HG03108 (cell line): ENCODE measurements around the gene P2RX1.
"Not testable (repeated sequence)": the region's sequence is repeated elsewhere in the genome, so short reads cannot be mapped to it uniquely, and the experiment has no call there.

Experiments used
- ATAC-seq: cut with Tn5 transposase; IDR thresholded peaks from one replicate; pipeline ENCODE4 v1.9.1; 2021; ENCODE audit warnings: moderate library complexity; ENCODE audit not compliant: unreplicated experiment

The P2RX1 gene

DNA sequence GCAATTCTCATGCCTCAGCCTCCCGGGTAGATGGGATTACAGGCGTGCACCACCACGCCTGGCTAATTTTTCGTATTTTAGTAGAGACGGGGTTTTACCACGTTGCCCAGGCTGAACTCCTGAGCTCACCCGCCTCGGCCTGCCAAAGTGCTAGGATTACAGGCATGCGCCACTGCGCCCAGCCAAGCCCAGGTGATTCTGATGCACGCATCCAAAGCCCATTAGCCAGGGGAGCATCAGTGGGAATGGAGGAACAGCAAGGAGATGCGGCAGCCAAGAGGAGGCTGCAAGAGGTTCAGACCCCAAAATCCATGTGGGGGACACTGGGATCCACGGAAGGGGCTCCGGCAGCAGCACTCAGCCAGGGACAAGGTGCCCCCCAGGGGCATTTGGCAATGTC, 35.9 kb upstream of the P2RX1 start:
- ATAC-seq: no peak

DNA sequence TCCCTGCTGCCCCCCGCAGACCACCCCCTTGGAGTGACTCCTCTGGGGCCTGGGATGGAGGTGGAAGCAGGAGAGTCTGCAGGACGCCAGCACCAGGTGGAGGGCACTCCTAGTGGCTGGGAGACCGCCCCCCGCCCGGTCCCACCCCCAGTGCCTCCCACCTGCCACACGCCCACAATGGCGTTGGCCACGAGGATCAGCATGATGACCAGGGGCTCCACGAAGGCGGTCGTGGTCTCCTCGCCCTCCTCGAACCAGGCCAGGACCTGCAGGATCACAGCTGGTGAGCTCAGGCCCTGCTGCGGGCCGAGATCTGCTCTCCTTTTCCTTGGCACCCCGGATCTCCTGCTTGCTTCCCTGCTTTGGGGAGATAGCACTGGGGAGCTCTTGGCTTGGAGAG, 35.2 kb upstream of the P2RX1 start:
- ATAC-seq: no peak

DNA sequence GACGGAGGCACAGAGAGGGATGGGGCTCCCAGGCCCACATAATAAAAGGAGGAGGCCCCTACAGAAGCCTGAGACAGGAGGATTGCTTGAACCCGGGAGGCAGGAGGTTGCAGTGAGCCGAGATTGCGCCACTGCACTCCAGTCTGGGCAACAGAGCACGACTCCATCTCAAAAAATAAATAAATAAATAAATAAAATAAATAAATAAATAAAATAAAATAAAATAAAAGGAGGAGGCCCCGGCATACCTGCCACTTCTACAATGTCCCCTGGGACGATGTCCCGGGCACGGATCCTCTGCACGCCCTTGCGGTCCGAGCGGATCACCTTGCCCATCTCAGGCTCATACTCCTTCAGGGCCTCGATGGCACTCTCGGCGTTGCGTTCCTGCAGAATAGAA, 34.7 kb upstream of the P2RX1 start:
- no peak for ATAC-seq

DNA sequence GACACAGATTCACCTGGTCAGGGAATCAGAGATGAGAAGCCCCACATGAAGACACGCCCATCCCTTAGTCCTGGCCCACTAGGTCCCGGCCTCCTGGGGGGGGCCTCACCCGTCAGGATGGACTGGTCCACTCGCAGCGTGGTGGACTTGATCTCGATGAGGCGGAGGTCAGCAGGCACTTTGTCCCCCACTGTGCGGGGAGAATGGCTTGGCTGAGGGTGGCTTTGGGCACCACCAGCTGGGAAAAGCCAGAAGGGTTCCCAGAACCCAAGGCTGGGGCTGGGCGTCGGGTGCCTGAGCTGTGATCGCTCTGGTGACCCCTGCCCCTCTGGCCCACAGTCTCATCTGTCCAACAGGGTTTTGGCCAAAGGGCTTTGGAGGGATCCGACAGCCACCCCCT, 34.3 kb upstream of the P2RX1 start:
- no peak for ATAC-seq

DNA sequence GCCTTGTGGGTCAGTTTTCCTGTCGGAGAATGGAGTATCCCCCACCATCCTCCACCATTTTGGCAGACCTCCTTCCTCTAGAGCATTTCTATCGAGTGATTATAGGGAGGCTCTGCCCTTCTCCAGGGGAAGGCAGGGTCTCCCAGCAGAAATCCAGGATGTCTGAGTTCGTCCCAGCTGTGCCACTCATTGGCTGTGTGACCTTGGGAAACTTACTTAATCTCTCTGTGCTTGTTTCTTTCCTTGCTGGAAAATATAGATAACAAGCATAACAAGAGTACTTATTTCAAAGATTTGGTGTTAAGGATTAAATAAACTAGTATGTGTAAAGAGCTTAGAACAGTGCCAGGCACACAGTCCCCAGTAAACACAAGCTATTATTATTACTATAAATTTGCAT, 33.2 kb upstream of the P2RX1 start:
- ATAC-seq: no peak

DNA sequence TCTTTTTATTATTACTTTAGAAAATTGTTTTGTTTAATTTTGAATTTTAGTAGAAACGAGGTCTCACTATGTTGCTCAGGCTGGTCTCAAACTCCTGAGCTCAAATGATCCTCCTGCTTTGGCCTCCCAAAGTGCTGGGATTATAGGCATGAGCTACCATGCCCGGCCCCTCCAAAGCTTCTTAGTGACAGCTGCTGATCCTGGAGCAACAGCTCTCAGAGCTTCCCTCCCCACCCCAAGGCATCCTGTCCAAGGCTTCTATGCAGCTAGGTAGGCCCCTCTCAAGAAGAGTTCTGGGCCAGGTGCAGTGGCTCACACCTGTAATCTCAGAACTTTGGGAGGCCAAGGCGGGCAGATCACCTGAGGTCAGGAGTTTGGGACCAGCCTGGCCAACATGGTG, 32.3 kb upstream of the P2RX1 start:
- ATAC-seq: not testable (repeated sequence)

DNA sequence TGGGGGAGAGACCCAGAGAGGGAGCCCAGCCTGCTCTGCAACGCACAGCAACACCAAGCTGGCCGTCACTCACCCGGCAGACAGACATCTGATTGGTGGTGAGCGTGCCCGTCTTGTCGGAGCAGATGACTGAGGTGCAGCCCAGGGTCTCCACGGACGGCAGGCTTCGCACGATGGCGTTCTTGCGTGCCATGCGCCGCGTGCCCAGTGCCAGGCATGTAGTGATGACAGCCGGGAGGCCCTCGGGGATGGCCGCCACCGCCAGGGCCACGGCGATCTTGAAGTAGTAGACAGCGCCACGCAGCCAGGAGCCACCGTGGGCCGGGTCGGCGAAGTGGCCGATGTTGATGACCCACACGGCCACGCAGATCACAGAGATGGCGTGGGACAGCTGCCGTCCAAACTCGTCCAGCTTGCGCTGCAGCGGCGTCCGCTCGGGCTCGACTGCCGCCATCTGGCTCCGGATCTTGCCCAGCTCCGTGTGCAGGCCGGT, 31.1 kb upstream of the P2RX1 start:
- ATAC-seq: no peak

DNA sequence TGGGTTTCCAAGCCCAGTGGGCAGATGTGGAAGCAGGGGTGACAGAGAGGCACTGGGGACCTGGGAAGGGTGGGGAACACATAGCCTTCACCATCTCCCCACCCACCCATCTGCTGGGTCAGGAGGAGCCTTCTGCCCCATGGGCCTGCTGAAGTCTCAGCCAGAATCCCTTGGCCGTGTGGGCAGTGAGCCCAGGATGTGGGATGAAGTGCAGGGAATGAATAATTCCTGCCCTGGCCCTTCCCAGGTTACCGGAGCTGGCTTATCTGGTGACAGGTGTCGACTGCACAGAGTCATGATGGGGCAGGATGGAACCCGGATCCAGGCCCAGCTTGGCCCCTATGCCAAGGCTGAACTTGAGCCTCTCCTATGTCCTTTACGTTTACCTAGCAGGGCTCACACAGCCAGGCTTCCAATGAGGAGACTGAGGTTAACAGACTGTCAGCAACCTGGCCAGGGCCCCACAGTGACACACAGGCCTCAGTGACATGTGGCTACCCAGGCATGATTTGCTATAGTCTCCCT, 30.5 kb upstream of the P2RX1 start:
- ATAC-seq: no peak

DNA sequence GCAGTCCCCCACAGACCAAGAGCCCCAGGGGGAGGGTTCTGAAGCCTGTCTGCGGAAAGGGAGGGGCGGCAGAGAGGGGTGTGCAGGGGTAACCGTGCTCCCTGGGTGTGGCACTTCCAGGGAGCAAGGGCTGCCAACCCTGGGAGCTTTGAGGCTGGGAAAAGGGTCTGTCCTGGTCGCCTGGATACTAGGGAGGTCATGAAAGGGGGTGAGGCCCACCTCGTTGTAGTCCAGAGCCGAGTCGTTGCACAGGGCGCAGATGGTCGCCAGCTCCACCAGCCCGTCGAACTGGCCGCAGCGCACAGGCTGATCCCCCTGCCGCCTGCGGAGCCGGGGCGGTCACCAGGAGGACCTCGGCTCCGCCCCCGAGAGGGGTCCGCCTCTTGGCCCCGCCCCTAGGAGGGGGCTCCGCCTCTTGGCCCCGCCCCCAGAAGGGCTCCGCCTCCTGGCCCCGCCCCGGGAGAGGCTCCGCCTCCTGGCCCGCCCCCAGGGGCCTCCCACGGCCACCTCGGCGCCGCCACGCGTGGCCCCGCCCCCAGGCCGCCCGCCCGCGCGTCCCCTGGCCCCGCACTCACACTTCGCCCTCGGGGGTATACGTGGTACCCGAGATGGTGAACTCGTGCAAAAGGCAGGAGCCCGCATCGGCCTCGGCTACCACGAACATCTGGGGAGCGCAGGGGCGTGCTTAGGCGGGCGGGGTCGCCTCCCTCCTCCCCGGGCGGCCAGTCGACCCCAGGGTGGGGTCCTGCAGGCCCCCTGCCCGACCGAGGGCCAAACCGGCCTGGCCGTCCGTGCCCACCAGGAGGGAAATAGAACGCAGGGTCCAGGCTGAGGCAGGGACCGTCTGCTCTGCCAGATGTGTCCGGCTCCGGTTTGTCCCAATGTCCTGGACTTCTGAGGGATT, 28.5 kb upstream of the P2RX1 start:
- no peak for ATAC-seq

DNA sequence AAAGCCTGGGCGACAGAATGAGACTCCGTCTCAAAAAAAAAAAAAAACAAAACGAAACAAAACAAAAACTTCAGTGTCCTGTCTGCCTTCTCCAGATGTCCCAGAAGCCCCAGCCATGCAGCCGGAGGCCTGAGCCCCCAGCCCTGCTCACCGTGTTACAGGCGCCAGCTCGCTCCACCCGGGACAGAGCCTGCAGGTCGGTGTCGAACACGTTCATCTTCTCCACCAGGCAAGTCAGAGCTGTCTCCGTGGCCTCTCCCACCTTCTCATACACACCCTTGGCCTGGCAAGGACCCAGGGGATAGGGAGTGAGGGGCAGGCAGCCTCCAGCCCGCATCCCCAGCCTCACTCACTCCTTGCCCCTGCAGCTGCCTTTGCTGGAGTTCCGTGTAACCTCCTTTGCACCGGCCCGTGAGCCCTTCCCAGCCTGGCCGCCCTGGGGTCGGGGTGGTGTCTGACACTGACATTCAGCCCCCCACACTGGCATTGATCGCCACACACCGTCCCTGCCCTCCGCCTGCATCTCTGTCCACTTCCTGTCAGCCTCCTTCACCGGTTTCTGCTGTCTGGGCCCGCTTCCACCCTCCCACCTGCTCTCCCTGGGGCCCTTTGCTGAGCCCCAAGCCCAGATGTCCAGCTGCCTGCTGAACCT, 27.1 kb upstream of the P2RX1 start:
- no peak for ATAC-seq

DNA sequence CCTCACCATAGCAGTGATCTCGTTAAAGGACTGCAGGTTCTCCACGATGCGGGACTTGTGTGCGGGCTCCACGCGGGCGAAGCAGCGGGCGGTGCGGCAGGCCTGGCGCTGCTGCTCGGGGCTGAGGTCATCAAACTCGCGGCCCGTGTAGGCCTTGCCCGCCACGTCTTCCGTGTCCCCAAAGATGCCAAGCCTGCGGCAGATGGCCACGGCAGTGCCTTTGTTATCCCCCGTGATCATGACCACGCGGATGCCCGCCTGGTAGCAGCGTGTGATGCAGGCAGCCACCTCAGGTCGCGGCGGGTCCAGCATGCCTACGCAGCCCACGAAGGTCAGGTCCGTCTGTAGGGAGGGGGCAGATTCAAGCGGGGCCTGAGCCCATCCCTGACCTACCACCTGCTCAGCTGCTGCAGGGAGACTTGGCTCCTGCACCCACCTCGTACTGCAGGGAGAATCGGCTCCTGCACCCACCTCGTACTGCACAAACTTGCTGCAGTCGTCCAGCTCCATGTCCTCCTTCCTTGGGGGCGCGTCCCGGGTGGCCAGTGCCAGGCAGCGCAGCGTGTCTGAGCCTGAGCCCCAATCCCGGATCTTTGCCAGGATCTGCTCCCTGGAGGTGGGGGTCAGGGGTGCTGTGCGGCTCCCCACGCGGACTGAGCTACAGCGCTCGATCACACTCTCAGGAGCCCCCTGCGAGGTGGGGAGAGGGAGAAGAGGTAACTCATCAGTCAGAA, 24.9 kb upstream of the P2RX1 start:
- ATAC-seq: no peak

DNA sequence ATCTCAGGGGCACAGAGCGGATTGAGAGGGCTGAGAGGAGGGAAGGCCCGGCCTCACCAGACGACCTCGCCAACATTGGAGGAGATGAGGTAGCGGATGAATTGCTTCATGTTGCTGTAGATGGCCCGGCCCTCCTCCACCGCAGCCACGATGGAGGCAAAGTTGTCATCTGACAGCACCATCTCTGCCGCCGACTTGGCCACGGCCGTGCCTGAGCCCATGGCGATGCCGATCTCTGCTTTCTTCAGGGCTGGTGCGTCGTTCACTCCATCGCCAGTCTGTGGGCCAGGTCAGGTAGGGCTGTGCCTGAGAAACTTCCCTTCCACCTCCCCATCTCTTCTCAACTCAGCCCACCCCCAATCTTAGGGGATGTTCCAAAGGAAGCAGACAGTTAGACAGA, 21.1 kb upstream of the P2RX1 start:
- ATAC-seq: no peak

DNA sequence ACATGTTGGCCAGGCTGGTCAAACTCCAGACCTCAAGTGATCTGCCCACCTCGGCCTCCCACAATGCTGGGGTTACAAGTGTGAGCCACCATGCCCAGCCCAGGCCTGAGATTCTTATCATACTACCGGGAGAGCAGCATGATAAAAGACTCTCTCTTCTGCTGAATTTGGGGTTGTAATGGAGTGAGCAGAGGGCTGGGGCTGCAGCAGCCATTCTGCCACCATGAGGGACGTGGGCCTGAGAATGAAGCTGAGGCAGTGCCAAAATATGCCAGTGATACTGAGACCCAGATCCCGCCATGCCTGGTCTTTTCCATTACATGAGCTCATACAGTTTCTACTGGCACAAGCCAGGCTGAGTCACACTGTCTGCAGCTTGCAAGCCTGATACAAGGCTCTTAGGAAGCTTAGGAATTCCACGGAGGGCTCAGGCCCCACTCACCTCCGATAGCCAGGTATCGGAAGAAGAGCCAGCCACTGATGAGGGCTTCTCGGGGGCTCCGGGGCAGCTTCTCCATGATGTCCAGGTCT, 19.6 kb upstream of the P2RX1 start:
- ATAC-seq: no peak

DNA sequence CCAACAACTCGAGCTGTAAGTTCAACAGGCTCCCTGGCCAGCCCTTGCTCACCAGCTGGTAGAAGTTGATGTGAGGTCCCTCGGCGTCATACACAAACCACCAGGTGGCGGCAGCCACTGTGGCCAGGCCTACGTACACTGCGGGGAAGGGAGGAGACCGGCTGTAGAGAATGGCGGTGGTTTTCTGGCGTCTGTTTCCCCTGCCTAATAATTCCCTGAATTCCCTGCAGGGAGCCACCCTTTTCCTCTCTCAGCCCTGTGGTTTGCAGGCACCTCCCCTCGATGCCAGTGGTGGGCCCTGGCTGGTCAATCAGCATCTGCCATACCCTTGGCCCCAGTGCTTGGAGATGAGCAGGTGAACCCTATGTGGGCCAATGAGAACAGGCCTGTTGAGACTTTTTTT, 18.9 kb upstream of the P2RX1 start:
- ATAC-seq: no peak

DNA sequence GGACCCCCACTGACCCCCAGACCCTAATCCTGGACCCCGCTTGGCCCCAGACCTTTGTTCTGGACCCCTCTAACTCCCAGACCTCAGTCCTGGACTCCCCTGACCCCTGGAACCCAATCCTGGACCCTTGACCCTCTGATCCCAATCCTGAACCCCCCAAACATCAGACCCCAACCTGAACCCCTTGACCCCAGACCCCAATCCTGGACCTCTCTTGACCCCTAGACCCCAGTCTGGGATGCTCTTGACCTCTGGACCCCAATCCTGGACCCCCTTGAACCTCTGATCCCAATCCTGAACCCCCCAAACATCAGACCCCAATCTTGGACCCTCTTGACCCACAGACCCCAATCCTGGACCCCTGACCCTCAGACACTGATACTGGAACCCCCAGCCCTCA, 13.5 kb upstream of the P2RX1 start:
- ATAC-seq: no peak

DNA sequence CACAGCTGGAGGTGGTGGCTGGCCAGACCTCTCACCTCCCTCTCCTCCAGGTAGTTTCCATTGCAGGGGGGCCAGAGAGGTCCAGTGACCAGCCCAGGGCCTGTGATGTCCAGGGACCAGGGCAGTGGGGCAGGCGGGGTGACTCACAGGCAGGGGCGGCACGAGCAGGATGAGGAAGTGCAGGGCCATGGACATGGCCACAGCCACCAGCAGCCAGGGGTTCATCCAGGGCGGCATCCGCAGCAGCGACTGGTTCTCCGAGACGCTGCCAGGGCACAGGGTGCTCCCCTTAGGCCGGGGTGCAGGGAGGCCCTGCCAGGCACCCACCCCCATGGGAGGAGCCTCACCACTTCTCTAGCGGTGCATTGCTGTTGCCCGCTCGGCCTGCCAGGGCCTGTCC, 12.9 kb upstream of the P2RX1 start:
- ATAC-seq: no peak

DNA sequence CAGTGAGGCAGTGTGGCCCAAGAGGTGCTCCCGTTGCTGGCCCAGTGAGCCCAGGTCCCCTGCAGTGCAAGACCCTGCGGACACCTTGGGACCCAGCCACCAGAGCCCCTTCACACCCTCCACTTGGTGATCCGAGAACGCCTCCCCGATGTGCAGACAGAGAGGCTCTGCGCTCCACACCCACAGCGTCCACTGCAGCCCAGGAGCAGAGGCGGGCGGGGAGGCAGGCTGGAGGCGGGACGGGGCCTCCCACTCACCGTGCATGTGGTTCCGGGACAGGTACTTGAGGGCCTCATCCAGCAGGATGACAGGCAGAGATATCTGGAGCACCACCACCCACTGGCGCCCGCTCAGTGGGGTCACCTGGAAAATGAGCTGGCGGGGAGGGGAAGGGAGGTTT, 12.1 kb upstream of the P2RX1 start:
- ATAC-seq: no peak

DNA sequence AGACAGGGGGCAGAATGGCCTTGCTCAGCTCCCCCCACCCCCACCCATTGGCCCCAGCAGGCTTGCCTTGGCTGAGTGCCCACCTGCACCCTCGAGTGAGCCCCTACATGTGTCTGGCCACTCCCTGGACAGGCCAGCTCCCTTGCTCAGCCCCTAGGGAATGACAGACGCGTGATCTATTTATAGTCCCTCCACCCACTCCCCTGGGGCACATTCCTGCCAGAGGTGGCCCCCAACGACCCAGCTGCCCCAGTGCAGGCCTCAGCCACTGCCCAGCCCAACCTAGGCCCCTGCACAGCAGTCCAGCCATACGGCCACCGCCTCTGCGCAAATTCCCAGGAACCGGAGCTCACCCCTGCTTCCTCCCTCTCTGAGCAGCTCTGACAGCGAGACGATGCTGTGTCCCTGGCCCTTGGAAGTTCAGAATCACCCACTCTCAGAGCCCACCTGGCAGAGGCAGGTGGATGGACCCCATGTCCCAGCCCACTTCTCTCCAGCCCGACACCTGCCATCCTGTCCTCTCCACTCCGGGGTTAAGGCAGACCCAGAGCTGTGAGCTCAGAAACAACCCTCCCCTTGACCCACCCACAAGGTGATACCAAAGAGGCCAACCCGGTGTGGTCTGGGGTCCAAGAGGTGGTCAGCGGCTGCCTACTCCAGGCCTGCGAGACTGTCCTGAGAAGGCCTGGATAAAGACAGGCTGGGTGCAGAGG, 11.5 kb upstream of the P2RX1 start:
- ATAC-seq: no peak

DNA sequence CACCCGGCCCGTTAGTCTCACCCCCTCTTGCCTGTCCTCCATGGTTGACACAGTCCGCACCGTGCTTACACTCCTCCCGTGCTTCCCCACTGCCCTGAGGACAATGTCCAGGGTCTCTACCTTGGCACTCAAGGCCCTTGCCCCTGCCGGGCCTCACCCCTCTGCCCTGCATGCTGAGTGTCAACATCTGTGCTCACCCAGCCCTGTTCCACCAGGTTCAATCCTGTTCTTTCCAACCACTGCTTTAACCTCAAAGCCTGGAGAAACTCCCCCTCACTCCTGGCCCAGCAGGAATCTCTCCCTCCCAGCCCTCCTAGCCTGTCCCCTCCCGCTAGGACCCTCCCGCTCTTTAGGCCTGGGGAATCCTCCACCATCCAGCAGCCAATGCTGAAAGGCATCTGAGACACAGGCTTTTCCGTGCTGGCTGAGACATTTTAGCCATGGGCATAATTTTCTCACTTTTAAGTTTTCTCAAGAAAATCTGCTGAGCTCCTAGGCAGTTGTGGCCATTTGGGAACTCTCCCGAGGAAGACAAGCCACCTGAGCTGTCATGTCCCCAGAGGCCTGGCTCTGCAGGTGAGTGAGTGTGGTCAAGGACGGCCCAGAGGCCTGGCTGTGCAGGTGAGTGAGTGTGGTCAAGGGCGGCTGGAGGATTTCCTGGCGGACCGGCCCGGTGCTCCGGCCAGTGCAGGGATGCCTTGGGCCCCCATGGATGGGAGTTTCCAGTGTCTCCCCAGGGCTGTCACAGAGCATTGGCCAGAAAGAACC, 10.8 kb upstream of the P2RX1 start:
- no peak for ATAC-seq
